ENCODE measurements around the gene HBB.

GRCh38 chr11:5210376-5210885 lies 16.4 kb downstream of the HBB start:
- TF ChIP-seq CTCF (IDR thresholded peaks at IDR 0.05) (no peak), POLR2A (IDR thresholded peaks at IDR 0.05) (no peak), POLR2AphosphoS5 (IDR thresholded peaks at IDR 0.05) (no peak), EP300 (IDR thresholded peaks at IDR 0.05) (no peak)

All from gastroesophageal sphincter (tissue), 3 donors.